Karpas-422 (cell line): ENCODE data around the gene IDUA. TPM values are rescaled to one million over a fixed set of nuclear protein-coding genes. Genes with fewer than 3 reads are reported as not detected.
"Not testable (repeated sequence)": the region's sequence is repeated elsewhere in the genome, so short reads cannot be mapped to it uniquely, and the experiment has no call there.

ENCODE experiments used
- DNase-seq: peaks from one replicate; pipeline ENCODE4 v3.0.0-alpha.2; 2015
- H2AFZ ChIP-seq: fragments of 200-600 bp; sonication (generic); 2 replicates; pipeline ENCODE4 v1.6.1; 2014; ENCODE audit warnings: antibody characterized with exemption, low read length, mixed read lengths
- H3K27ac ChIP-seq: fragments of 200-600 bp; sonication (generic); 2 replicates; pipeline ENCODE4 v1.5.1; 2014; ENCODE audit warnings: mild to moderate bottlenecking, low read length, moderate library complexity
- H3K27me3 ChIP-seq: fragments of 200-600 bp; sonication (generic); 2 replicates; pipeline ENCODE4 v1.6.1; 2014; ENCODE audit warnings: low read length, mixed read lengths
- H3K36me3 ChIP-seq: fragments of 200-600 bp; sonication (generic); 2 replicates; pipeline ENCODE4 v1.6.1; 2014; ENCODE audit warnings: low read length, mixed read lengths; ENCODE audit not compliant: insufficient read depth
- H3K4me1 ChIP-seq: fragments of 200-600 bp; sonication (generic); 2 replicates; pipeline ENCODE4 v1.6.1; 2014; ENCODE audit warnings: mild to moderate bottlenecking, low read length, mixed read lengths
- H3K4me2 ChIP-seq: fragments of 200-600 bp; sonication (generic); 2 replicates; pipeline ENCODE4 v1.6.1; 2014; ENCODE audit warnings: low read length, low read depth, mild to moderate bottlenecking; ENCODE audit not compliant: poor library complexity, severe bottlenecking
- H3K4me3 ChIP-seq: fragments of 200-600 bp; sonication (generic); 2 replicates; pipeline ENCODE4 v1.5.1; 2014; ENCODE audit warnings: mild to moderate bottlenecking, antibody characterized with exemption, low read length, mixed read lengths
- H3K79me2 ChIP-seq: fragments of 200-600 bp; sonication (generic); 2 replicates; pipeline ENCODE4 v1.6.1; 2014; ENCODE audit warnings: mild to moderate bottlenecking, low read length, mixed read lengths
- H3K9ac ChIP-seq: fragments of 200-600 bp; sonication (generic); 2 replicates; pipeline ENCODE4 v1.6.0; 2014; ENCODE audit warnings: low read length
- H3K9me2 ChIP-seq: fragments of 200-600 bp; sonication (generic), shearing (Covaris generic); replicated peaks from 2 replicates; pipeline ENCODE4 v1.6.0; 2014; ENCODE audit warnings: mild to moderate bottlenecking, low read length, moderate library complexity; ENCODE audit not compliant: insufficient read depth
- H3K9me3 ChIP-seq: fragments of 300-700, 200-600 bp; sonication (generic); 2 replicates; pipeline ENCODE4 v1.6.1; 2014; ENCODE audit warnings: low read length, mixed read lengths
- H4K20me1 ChIP-seq: fragments of 200-600 bp; sonication (generic); 2 replicates; pipeline ENCODE4 v1.6.1; 2014; ENCODE audit warnings: mild to moderate bottlenecking, antibody characterized with exemption, low read length, low read depth; ENCODE audit not compliant: insufficient read depth
- total RNA-seq: library from RNA; depleted of rRNA; stranded (reverse); fragments of >200 nt; shearing (Covaris generic); gene quantifications from 2 replicates; pipeline ENCODE4 v1.2.3, GENCODE V29; 2014; ENCODE audit warnings: low replicate concordance

The IDUA gene
- total RNA-seq, 1 experiment from 2014 or later, result 20.8 TPM

- Histone ChIP-seq H3K9me3 (no peaks in the 10 kb centered on the region), H3K9ac (no peak overlapping the region), H3K79me2 (no peaks in the 10 kb centered on the region), H4K20me1 (no peaks in the 10 kb centered on the region), H3K36me3 (no peaks in the 10 kb centered on the region), H3K27me3 (no peaks in the 10 kb centered on the region), H3K4me2 (no peak overlapping the region), H3K4me3 (no peak overlapping the region), H3K27ac (no peak overlapping the region), H3K9me2 (no peaks in the 10 kb centered on the region), H3K4me1 (no peaks in the 10 kb centered on the region), H2AFZ (no peak overlapping the region)
- no peak for DNase-seq
Measured at GRCh38 chr4:1048773-1049590, 62.1 kb downstream of the IDUA start.

- Histone ChIP-seq H3K9me2 (no peaks in the 10 kb centered on the region), H3K4me1 (no peaks in the 10 kb centered on the region), H2AFZ (no peak overlapping the region), H3K9me3 (no peaks in the 10 kb centered on the region), H3K27me3 (no peaks in the 10 kb centered on the region), H4K20me1 (no peaks in the 10 kb centered on the region), H3K27ac (no peak overlapping the region), H3K4me2 (no peak overlapping the region), H3K36me3 (no peaks in the 10 kb centered on the region), H3K79me2 (no peaks in the 10 kb centered on the region), H3K4me3 (no peak overlapping the region), H3K9ac (no peak overlapping the region)
- DNase-seq, result no peak
Measured at GRCh38 chr4:1049591-1049905, 62.7 kb downstream of the IDUA start.

GRCh38 chr4:1050486-1051213 lies 63.8 kb downstream of the IDUA start:
- no peaks in the 10 kb centered on the region for H3K79me2 ChIP-seq
- no peak overlapping the region for H3K9ac ChIP-seq
- no peaks in the 10 kb centered on the region for H3K36me3 ChIP-seq
- no peak overlapping the region for H3K4me3 ChIP-seq
- H3K27ac ChIP-seq, result no peak overlapping the region
- no peaks in the 10 kb centered on the region for H4K20me1 ChIP-seq
- H3K9me3 ChIP-seq, result no peaks in the 10 kb centered on the region
- no peak overlapping the region for H2AFZ ChIP-seq
- no peak overlapping the region for H3K4me2 ChIP-seq
- no peak for DNase-seq
- no peaks in the 10 kb centered on the region for H3K9me2 ChIP-seq
- no peaks in the 10 kb centered on the region for H3K27me3 ChIP-seq
- peaks cover 4% of the 10 kb centered on the region for H3K4me1 ChIP-seq

GRCh38 chr4:1051472-1051871 lies 64.6 kb downstream of the IDUA start:
- Histone ChIP-seq H4K20me1 (no peaks in the 10 kb centered on the region), H3K27me3 (no peaks in the 10 kb centered on the region), H3K4me3 (no peak overlapping the region), H3K4me1 (peaks cover 11% of the 10 kb centered on the region), H3K27ac (no peak overlapping the region), H3K36me3 (no peaks in the 10 kb centered on the region), H3K9ac (no peak overlapping the region), H3K79me2 (no peaks in the 10 kb centered on the region), H3K9me3 (no peaks in the 10 kb centered on the region), H3K9me2 (no peaks in the 10 kb centered on the region), H3K4me2 (no peak overlapping the region), H2AFZ (no peak overlapping the region)
- no peak for DNase-seq

GRCh38 chr4:1052231-1052671 lies 65.4 kb downstream of the IDUA start:
- H3K9me2 ChIP-seq, result no peaks in the 10 kb centered on the region
- no peak overlapping the region for H3K9ac ChIP-seq
- no peaks in the 10 kb centered on the region for H3K9me3 ChIP-seq
- no peaks in the 10 kb centered on the region for H3K27me3 ChIP-seq
- no peak for DNase-seq
- no peaks in the 10 kb centered on the region for H3K79me2 ChIP-seq
- no peak overlapping the region for H3K4me2 ChIP-seq
- H3K27ac ChIP-seq, result no peak overlapping the region
- H3K4me1 ChIP-seq, result peaks cover 11% of the 10 kb centered on the region
- no peak overlapping the region for H3K4me3 ChIP-seq
- H4K20me1 ChIP-seq, result no peaks in the 10 kb centered on the region
- H3K36me3 ChIP-seq, result no peaks in the 10 kb centered on the region
- no peak overlapping the region for H2AFZ ChIP-seq

- Histone ChIP-seq H3K4me1 (peaks cover 11% of the 10 kb centered on the region), H3K9me3 (no peaks in the 10 kb centered on the region), H2AFZ (no peak overlapping the region), H4K20me1 (no peaks in the 10 kb centered on the region), H3K79me2 (no peaks in the 10 kb centered on the region), H3K9me2 (no peaks in the 10 kb centered on the region), H3K4me3 (no peak overlapping the region), H3K4me2 (no peak overlapping the region), H3K27ac (no peak overlapping the region), H3K27me3 (no peaks in the 10 kb centered on the region), H3K9ac (no peak overlapping the region), H3K36me3 (no peaks in the 10 kb centered on the region)
- DNase-seq, result no peak
Measured at GRCh38 chr4:1053080-1053661, 66.3 kb downstream of the IDUA start.

- not testable (repeated sequence) for H3K36me3 ChIP-seq, H3K27me3 ChIP-seq, H3K27ac ChIP-seq, H4K20me1 ChIP-seq, H3K9ac ChIP-seq, DNase-seq, H3K79me2 ChIP-seq, H2AFZ ChIP-seq, H3K9me3 ChIP-seq, H3K9me2 ChIP-seq, H3K4me2 ChIP-seq, H3K4me3 ChIP-seq
- H3K4me1 ChIP-seq, result peaks cover 11% of the 10 kb centered on the region
Measured at GRCh38 chr4:1053891-1054290, 67.0 kb downstream of the IDUA start.
